ENCODE results near the gene GRB10. TPM values are rescaled to one million over a fixed set of nuclear protein-coding genes. Genes with fewer than 3 reads are reported as not detected.

GRB10 gene
- total and polyA plus RNA-seq, 2 of the 8 experiments (the other 6 are each of a cell fraction or from before 2014, with no cell fraction given): 35.7 to 97.0 TPM

- no peaks in the 10 kb centered on the region for H3K9me3 ChIP-seq (ENCODE audit: insufficient read depth in 2 of 2, low read depth in 1 of 2, low read length in 1 of 2)
- no peak overlapping the region for H3K4ac ChIP-seq (replicated peaks; ENCODE audit: insufficient read length, low read depth, low read length)
- no peak overlapping the region for H2BK15ac ChIP-seq (ENCODE audit: low read length)
- DNase-seq (ENCODE audit: low read depth in 1 of 2, low spot score in 2 of 2): no peak
- H2BK5ac ChIP-seq (ENCODE audit: low read depth, low read length): peak overlapping the region; percentile 64; the same call in 1 of the 2 replicates
- H3K9ac ChIP-seq (replicated peaks in 1 of 4; ENCODE audit: extremely low read depth in 1 of 4, low read depth in 3 of 4, low read length in 3 of 4): no peak overlapping the region
- no peak overlapping the region for H3K4me2 ChIP-seq (ENCODE audit: insufficient read depth in 1 of 2, low read depth in 2 of 2, low read length in 2 of 2)
- H4K5ac ChIP-seq (ENCODE audit: insufficient read length, low read depth, low read length): no peak overlapping the region
- H4K91ac ChIP-seq (replicated peaks; ENCODE audit: insufficient read length, low read length): no peak overlapping the region
- no peak overlapping the region for H2AK5ac ChIP-seq (ENCODE audit: low read depth, low read length)
- 84% methylated on average over 8 of the region's 8 CpGs; no CpG with 5 or more reads in 1 of the 2 experiments for WGBS, 2 experiments (ENCODE audit: extremely low coverage in 1 of 2, insufficient coverage in 1 of 2, insufficient read length in 1 of 2, insufficient replicate concordance in 2 of 2, low coverage in 1 of 2, low lambda C conversion rate in 2 of 2, missing lambda C conversion rate in 1 of 2)
- no peak for FAIRE-seq
- no peaks in the 10 kb centered on the region for H3K27me3 ChIP-seq (replicated peaks in 1 of 4; ENCODE audit: control insufficient read depth in 3 of 4, extremely low read depth in 1 of 4, insufficient read depth in 3 of 4, low read length in 3 of 4)
- no peak overlapping the region for H2AFZ ChIP-seq (ENCODE audit: low read length)
- H3K14ac ChIP-seq (ENCODE audit: insufficient read length): no peak overlapping the region
- H3K56ac ChIP-seq (replicated peaks; ENCODE audit: insufficient read length, low read depth, low read length): no peak overlapping the region
- peaks cover 0 to 4% of the 10 kb centered on the region in 2 experiments for H4K20me1 ChIP-seq (replicated peaks in 1 of 2; ENCODE audit: control insufficient read depth in 1 of 2, insufficient read depth in 2 of 2, low read length in 2 of 2)
- no peak overlapping the region for H3K23ac ChIP-seq (ENCODE audit: insufficient read length)
- no peak overlapping the region for H3K18ac ChIP-seq (ENCODE audit: extremely low read depth, low read length)
- H4K8ac ChIP-seq (ENCODE audit: extremely low read depth, insufficient read depth, low read length): no peak overlapping the region
- no peak overlapping the region for H2BK120ac ChIP-seq (replicated peaks; ENCODE audit: low read depth, low read length)
- H2BK12ac ChIP-seq (ENCODE audit: low read depth, low read length): no peak overlapping the region
- H3K79me2 ChIP-seq (ENCODE audit: control insufficient read depth in 1 of 2, insufficient read depth in 2 of 2, low read length in 2 of 2): peaks cover 3 to 94% of the 10 kb centered on the region in 2 experiments; a peak in 3 of 4 replicates
- ChIA-PET POLR2A (ENCODE audit: partially characterized antibody) (interaction anchor here (0.9 to 1.6 kb wide), 2 partner anchors 21 to 35 kb away, joined by 3 to 4 read pairs; no protein-coding TSS in a partner anchor), CTCF (ENCODE audit: partially characterized antibody) (interaction anchor here (1.5 kb wide), 1 partner anchor 13 kb away, joined by 3 read pairs; no protein-coding TSS in a partner anchor)
- H3K79me1 ChIP-seq (ENCODE audit: low read depth, low read length): peaks cover 22% of the 10 kb centered on the region
- H3K4me1 ChIP-seq (replicated peaks in 1 of 4; ENCODE audit: control insufficient read depth in 3 of 4, insufficient read depth in 4 of 4, low read length in 3 of 4): peaks cover 0 to 5% (median 1%) of the 10 kb centered on the region in 4 experiments; a peak in 2 of 7 replicates
- no peak overlapping the region for H3K27ac ChIP-seq (ENCODE audit: low read depth, low read length)
- no peak overlapping the region for H3K4me3 ChIP-seq (ENCODE audit: extremely low read depth in 1 of 4, insufficient read depth in 2 of 4, low read depth in 3 of 4, low read length in 4 of 4)
- H2BK20ac ChIP-seq (ENCODE audit: low read length): no peak overlapping the region
- peaks cover 0 to 4% (median 0%) of the 10 kb centered on the region in 4 experiments; a peak in 3 of 8 replicates for H3K36me3 ChIP-seq (ENCODE audit: control insufficient read depth in 2 of 4, insufficient read depth in 4 of 4, low read length in 3 of 4)
- H3K23me2 ChIP-seq (ENCODE audit: low read depth, low read length): no peaks in the 10 kb centered on the region
- TF ChIP-seq, protein P1, sequence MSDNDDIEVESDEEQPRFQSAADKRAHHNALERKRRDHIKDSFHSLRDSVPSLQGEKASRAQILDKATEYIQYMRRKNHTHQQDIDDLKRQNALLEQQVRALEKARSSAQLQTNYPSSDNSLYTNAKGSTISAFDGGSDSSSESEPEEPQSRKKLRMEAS (IDR thresholded peaks at IDR 0.05): no peak
- TF ChIP-seq KDM1A (IDR thresholded peaks at IDR 0.05; ENCODE audit: borderline replicate concordance, low read length) (no peak), BRCA1 (IDR thresholded peaks at IDR 0.05; ENCODE audit: low read depth, low read length) (no peak), RNF2 (IDR thresholded peaks at IDR 0.05; ENCODE audit: borderline replicate concordance, low read depth, low read length, missing control alignments, poor library complexity, severe bottlenecking) (no peak), NRF1 (IDR thresholded peaks at IDR 0.05; ENCODE audit: low read depth, low read length) (no peak), HDAC2 (IDR thresholded peaks at IDR 0.05; ENCODE audit: borderline replicate concordance in 1 of 2, low read depth in 2 of 2, low read length in 2 of 2) (no peak), TBP (IDR thresholded peaks at IDR 0.05; ENCODE audit: low read depth, low read length) (no peak), GTF2F1 (IDR thresholded peaks at IDR 0.05; ENCODE audit: borderline replicate concordance, low read depth, low read length) (no peak), KDM4A (IDR thresholded peaks at IDR 0.05; ENCODE audit: low read depth, low read length, severe bottlenecking) (no peak), PHF8 (conservative IDR thresholded peaks at IDR 0.05; ENCODE audit: low read depth, low read length) (no peak), SP1 (IDR thresholded peaks at IDR 0.05; ENCODE audit: low read depth, low read length) (no peak)
- TF ChIP-seq, protein P2, sequence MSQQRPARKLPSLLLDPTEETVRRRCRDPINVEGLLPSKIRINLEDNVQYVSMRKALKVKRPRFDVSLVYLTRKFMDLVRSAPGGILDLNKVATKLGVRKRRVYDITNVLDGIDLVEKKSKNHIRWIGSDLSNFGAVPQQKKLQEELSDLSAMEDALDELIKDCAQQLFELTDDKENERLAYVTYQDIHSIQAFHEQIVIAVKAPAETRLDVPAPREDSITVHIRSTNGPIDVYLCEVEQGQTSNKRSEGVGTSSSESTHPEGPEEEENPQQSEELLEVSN (IDR thresholded peaks at IDR 0.05): no peak
Measured at GRCh38 chr7:50734246-50734645, 48.5 kb downstream of the GRB10 start.

Data from H1 (cell line).